Spleen (tissue), 7 donors: ENCODE data around the gene RPE65.

Source experiments
- POLR2A ChIP-seq, 3 donors: fragments of 450-650 bp; IDR thresholded peaks; one replicate each; pipeline ENCODE4 v1.5.1; 2017; ENCODE audit warnings: antibody characterized with exemption in 3 of 3, mild to moderate bottlenecking in 1 of 3
- POLR2AphosphoS5 ChIP-seq, 3 donors: sonication (generic); formaldehyde crosslinking; IDR thresholded peaks; one replicate each; pipeline ENCODE4 v1.5.1; 2017; ENCODE audit warnings: antibody characterized with exemption in 3 of 3
- TF ChIP-seq, protein P1 (sequence below), 11 experiments: fragments of 200-600 bp in 7 of 11; fragments of 450-650 bp in 4 of 11; sonication (generic) in 4 of 11; IDR thresholded peaks in 8 of 11; conservative IDR thresholded peaks in 3 of 11; 1 replicate in 7 of 11; 2 replicates in 4 of 11; pipeline versions ENCODE4 v1.4.0 to v1.8.0; 2016 to 2021; ENCODE audit warnings: antibody characterized with exemption in 11 of 11, inconsistent platforms in 4 of 11, mild to moderate bottlenecking in 1 of 11
- donor health status: DM: no; HTN: no; CAD: no; lungs with moderate emphysema.
- donor health status: DM: no; HTN: no; CAD: no.
- donor health status: DM: no; HTN: no; CAD: no.

DNA sequence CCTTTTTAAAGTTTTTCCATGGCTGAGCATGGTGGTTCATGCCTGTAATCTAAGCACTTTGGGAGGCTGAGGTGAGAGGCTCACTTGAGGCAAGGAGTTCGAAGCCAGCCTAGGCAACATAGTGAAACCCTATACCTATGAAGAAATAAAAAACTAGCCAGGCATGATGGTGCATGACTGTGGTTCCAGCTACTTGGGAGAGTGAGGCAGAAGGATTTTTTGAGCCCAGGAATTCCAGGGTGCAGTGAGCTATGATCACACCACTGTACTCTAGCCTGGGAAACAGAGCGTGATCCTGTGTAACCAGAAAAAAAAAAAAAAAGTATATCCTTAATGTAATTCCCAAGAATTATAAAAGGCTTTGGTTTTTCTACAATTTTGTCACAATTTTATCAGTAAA, 29.7 kb upstream of the RPE65 start:
- TF ChIP-seq, protein P1, sequence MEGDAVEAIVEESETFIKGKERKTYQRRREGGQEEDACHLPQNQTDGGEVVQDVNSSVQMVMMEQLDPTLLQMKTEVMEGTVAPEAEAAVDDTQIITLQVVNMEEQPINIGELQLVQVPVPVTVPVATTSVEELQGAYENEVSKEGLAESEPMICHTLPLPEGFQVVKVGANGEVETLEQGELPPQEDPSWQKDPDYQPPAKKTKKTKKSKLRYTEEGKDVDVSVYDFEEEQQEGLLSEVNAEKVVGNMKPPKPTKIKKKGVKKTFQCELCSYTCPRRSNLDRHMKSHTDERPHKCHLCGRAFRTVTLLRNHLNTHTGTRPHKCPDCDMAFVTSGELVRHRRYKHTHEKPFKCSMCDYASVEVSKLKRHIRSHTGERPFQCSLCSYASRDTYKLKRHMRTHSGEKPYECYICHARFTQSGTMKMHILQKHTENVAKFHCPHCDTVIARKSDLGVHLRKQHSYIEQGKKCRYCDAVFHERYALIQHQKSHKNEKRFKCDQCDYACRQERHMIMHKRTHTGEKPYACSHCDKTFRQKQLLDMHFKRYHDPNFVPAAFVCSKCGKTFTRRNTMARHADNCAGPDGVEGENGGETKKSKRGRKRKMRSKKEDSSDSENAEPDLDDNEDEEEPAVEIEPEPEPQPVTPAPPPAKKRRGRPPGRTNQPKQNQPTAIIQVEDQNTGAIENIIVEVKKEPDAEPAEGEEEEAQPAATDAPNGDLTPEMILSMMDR (IDR thresholded peaks at IDR 0.05 in 8 of 11, conservative IDR thresholded peaks at IDR 0.05 in 3 of 11) = no peak
- TF ChIP-seq POLR2AphosphoS5 (IDR thresholded peaks at IDR 0.05) (no peak), POLR2A (IDR thresholded peaks at IDR 0.05) (no peak)
